HG03460 (cell line): ENCODE data around the gene GRB10.
A peak's percentile ranks its signal among the peaks of the same experiment; 100 is the strongest.

Experiments
- ATAC-seq: cut with Tn5 transposase; IDR thresholded peaks from one replicate; pipeline ENCODE4 v1.9.1; 2021; ENCODE audit not compliant: unreplicated experiment

The GRB10 gene

DNA sequence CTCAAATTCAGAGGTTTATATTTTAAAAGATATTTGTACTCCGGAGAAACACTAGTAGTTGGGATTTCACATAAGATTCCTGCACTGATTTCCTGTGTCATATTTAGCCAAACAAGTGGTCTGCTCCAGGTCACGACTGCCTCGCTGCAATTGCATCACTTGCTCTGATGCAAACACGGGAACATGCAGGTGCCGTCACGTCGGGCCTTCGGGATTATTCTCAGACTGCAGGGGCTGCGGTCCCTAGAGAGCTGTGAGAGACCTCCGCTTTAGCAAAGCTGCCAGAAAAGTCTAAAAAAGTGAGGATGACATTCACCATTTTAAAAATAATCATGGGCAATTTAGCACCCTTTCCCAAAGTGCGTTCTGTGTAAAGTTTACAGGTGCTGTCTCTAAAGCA, 124.0 kb downstream of the GRB10 start:
- ATAC-seq: no peak

DNA sequence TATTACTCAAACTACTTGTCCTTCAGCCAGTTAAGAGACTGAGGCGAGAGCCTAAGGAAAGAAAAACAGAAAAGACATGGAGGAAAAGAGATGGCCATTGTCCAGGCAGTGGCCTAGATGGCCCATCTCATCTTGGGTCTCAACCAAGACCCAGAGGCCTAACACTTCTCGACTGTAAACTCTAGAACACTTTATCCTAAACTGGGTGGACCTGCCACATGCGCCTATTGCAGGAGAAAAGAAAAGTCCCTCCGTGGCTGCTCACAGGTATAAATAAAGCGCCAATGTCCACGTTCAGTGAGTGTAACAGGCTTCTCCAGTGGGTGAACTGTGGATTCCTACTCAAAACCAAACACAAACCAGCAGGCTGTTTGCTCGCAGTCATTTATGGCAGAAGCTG, 124.8 kb downstream of the GRB10 start:
- ATAC-seq: no peak

DNA sequence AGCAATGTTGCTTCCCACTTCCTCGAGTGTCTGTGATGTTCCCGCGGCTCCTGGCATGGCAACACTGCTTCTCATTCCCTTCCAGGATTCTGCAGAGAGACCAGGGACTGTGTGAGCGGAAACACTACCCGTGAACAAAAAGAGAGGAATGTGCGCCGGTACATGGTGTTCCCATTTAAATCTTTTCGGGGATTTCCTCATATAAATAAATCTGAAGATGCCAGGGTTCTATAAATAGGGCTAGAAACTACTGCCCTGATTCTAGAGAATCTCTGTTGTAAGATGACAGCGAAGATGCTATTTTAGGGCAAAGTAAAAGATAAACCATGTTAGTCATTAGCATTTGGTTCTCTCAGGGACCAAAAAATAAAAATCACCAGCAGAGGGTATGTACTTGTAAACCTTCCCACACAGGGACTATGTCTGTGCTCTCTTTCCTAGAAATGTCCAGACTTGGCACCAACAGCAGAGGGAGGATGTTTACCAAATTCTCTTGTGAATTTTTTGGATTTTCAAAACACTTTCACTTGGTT, 125.3 kb downstream of the GRB10 start:
- ATAC-seq: no peak

DNA sequence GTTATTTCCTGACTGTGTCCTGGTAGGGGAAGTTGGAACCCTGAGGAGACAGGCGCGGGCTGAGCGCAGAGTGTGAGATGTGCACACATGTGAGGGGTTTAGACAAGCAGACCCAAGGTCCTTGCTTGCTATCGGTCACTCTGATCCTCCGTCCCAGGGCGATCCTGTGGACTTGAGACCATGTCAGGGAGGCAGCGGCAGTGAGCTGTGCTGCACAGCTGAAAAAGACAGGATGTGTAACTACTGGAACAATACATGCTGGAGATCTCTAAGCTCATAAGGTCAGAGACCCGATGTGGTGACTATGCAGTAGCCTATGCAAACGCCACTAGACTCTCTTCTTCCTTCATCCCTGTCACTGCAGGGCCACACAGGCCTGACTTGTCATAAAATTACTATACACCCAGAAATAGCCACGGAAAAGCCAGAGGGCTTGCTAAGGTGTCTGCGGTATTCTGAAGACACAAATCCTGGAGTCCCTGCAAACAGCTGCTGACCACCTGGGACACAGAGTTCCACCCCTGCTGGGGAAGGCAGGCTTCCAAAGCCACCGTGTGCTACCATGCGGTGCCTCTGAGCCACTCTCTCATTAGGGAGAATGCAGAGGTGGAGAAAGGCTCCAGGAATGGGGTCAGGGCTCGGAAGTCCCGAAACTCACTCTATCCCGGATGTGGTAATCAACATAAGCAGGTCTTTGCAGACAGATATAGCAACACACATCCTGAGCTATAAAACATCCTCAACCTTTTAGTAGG, 126.4 kb downstream of the GRB10 start:
- no peak for ATAC-seq

DNA sequence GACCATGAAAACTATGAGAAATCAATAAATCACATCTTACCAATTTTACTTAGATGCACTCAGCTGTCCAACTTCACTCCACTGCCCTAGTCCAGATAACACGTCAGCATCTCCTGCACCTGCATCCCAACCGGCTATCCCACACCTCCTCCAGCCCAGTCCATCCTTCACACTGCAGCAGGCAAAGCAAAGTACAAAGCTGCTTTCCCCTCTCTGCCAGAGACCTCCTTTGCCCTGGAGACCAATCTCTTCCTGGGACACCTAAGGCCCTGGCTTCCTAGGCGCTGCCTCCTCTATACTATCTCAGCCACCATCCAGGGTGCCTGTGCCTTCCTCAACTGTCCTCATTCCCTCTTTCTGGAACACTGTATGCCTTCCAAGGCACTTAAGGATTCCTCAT, 127.2 kb downstream of the GRB10 start:
- no peak for ATAC-seq

DNA sequence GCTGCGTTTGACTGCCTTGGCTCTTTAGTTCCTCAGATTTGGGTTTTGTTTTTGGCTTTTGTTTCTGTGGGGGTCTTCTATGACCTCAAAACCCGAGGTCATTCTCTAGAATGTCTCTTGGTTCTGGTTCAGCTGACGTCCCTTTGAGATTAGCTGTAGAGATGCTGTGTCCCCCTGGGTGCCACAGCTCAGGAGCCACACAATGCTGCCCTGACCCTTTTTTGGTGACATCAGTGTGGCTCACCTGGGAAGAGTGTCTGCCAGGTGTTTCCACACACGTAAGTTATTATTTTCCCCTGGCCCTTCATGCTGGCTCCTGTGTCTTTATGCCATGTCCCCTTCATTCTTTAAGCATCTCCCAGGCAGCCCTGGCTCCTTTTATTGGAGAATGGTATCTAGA, 127.7 kb downstream of the GRB10 start:
- no peak for ATAC-seq

DNA sequence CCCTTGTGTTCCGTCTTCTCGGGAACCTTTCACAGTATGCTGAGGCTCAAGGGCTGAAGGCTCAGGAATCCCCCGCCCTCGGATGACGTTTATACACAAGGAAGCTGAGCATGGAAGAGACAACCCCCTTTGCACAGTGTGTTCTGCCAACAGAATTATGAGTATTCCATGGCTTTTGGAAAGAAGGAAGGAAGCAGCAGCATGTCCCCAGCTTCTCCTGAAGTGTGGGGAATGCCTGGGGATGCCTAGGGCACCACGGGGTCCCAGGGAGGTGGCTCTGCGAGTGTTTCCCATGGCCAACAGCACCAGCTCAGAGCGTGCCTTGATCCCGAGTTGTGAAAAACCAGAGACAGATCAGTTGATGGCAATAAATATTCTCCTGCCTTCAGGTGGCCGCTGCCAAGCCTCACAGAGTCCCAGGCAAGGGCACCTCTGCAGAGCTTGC, 128.7 kb downstream of the GRB10 start:
- no peak for ATAC-seq

DNA sequence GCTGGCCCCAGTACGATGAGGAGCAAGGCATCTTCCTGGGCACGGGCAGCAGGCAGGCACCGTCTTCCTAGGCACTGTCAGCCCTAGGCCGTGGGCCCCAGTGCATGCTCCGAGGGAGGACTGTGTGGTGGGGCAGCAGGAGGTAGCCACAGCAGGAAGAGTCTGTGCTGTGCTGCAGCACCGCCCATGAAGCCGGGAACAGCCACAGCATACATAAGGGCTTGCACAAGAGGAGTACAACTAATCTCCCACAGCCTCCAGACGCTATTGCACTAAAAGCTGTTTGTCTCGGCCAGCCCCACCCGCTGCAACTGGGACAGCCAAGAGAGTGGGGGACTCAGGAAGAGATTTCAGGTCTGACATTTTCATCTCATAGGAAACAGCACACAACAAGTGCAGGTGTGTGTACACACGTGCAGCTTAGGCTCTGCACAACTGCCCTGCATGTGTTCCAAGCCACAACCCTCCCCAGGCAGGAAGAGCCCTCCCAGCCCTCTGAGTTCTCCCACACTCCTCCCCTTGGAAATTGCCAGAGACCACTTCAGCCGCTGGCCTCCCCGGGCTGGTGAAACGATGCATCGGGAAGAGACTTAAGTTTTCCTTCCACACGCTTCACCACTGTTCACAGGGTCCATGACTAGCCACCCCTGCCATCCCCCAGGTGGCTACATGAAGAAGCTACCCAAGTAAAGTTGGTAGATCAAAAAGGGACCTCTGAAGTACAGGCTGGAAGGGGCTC, 129.4 kb downstream of the GRB10 start:
- ATAC-seq: no peak

DNA sequence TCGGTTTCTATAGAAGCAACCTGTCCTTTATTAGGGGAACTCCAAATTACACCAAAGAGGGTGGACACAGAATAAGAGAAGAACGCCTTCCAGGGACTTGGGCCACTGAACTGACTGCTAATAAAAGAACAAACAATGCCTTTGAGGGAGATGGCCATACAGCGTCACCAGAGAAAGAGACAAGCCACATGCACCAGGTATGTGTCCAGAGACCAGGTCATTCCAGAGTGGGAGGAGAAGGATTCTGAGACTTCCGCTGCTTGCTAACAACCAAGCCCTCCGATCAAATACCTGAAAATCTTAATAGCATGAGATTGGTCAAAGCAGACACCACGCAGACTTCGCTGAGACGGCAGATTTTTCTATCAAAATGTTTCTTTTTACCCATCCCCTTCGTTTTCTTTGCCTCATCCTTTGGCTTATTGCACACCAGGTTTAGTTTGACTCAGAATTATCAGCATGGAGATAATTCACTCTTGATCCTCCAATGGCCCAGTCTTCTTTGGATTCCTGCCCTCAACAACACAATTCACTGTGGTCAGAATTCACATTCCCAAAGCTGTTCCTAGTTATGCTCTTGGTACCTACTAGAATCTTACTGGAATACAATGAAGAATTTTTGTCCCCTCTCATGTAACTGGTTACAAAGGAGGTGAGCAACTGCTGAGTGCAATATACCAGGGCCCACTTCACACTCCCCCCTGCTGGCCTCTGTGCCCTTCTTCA, 130.1 kb downstream of the GRB10 start:
- ATAC-seq: no peak

DNA sequence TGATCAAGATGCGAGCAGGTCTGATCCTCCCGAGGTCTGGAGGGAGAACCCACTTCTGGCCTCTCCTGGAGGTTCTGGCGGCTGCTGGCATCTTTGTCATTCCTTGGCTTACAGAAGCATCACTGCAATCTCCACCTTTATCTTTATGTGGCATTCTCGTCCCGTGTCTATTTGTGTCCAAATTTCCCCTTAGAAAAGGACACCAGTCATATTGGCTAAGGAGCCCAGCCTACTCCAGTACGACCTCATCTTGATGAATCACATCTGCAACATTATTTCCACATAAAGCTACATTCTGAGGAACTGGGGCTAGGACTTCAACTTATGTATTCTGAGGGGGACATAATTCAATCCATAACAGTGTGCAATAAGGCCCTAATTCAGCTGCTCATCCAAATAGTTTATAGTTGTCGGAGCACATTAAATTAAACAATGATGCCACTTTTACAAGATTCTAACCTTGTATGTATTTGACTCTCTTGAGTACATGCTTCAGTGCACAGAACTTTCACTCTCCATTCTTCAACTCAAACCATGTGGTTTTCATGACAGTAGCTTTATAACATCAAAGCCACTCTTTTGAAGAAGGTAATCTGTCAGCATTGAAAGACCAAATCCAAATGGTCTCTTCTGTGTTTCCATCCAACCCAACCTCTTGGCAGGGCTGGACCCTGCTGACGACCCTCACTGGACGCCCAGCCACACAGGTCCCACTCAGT, 131.3 kb downstream of the GRB10 start:
- peak; percentile 61 for ATAC-seq

DNA sequence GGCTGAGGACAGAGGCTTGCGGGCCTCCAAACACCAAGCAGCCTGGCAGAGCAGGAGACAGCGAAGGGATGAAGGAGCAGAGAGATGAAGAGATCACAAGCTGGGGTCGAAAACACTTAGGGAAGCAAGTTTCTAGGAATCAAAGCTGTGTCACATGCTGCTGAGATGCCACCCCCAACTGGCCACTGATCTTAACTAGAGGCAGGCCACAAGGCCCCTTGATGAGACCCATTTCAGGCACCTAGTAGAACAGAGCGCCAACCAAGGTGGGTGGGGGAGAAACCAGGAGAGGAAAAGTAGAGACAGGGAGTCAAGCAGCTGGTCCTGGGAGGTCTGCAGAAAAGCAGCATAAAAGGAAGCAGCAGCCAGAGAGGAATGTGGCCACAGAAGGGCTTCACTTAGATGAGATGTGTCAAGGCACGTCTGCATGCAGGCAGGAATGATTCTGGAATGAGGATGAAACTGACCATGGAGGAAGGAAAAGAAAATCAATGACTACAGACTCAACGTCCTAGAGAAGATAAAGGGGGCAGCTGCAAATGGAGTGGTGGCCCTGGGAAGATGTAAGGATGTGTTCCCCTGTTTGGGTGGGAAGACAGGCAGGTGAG, 132.5 kb downstream of the GRB10 start:
- ATAC-seq: no peak

DNA sequence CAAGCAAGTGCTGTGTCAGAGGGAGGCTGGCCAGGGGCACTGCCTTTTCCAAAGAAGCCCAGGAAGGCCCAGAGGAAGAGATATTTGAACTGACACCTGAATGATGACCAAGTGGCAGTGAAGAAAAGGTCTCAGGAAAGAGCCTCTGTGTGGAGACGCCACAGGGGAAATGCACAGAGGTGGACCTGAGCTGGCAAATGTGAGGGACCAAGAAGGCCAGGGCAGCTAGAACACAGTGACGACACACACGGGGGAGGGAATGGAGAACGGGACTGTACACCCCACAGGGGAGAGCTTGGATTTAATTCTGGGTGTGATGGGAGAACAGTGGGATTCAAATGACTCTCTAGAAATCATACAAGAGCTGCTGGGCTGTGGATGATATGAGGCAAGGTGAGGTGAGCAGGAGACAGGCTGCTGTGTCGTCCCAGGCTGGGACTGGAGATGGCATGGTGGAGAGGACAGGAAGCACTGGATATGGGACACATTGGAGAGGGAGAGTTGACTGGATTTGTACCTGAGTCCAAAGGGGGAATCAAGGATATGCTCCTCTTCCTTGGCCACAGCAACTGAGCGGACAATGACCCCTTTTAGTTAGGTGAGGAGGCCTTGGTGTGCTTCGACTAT, 133.3 kb downstream of the GRB10 start:
- no peak for ATAC-seq

DNA sequence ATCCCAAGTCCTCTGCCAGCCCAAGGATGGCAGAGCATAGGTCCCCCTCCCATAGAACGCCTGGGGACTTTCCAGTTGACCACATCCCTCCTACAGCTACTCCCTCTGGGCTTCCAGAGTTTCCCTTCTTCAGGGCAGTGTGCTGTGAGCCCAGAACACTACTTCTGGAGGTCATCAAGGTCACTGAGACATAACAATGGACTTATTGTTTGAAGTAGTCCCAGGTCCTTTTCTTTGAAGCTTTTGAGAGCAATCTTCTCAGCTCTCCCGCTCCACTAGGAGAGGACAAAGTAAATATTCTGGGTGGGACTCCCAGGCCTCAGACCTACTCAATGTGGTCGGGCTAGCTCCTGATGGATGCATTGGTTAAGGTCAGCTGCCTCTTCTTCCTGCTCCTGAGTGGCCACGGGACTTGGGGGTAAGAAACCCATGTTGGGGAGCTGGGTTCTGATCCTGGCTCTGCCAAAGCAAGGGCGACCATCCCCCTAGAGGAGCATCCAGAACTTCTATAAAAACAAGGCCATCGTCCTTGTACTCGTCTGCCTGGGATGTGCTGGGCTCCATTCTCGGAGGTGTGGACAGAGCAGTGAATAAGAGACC, 134.0 kb downstream of the GRB10 start:
- ATAC-seq: no peak

DNA sequence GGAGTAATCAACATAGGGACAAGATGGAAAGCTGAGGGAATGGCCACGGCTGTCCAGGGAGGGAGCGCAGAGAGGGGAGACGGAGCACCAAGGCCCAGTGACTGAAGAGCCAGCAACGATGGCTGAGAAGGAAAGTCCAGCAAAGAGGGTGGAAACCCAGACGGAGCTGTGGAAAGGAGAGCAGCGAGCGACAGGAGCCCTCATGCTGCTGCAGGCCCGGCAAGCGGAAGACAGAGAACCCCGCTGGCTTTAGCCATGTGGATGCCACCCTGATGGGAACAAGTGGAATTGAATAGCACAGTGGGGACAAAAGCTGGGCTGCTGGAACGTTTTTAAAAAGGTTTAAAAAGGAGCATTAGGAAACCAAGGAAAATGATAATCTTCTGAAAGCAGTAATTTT, 134.6 kb downstream of the GRB10 start:
- no peak for ATAC-seq

DNA sequence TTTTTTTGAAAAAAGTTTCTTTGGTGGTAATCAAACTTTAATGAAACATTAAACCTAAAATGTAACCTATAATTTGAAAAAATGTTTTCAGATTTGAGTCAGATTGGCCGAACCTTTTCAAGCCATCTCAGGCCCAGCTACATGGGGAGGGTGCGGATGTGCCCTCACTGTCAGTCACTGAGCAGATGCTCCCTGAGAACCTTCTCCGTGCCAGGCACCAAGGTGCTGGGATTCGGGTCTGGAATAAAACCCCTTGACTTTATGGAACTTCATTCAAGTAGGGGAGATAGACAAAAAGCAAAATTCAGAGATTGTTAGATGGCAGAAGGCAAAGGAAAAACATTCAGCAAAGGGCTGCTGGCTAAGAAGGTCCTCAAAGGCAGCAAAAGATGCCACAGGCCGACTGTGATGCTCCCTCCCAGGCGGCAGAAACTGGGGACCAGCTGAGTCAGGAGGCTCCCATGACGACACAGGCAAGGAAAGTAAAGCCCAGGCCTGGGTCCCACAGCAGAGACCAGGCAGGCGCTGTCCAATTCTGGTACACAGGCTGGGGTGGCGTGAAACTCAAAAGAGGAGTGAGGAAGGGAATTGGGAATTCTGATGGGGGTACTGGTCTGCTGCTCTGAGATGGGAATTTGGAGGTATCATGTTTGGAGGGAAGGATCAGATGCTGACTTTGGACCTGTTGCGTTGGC, 135.3 kb downstream of the GRB10 start:
- no peak for ATAC-seq

DNA sequence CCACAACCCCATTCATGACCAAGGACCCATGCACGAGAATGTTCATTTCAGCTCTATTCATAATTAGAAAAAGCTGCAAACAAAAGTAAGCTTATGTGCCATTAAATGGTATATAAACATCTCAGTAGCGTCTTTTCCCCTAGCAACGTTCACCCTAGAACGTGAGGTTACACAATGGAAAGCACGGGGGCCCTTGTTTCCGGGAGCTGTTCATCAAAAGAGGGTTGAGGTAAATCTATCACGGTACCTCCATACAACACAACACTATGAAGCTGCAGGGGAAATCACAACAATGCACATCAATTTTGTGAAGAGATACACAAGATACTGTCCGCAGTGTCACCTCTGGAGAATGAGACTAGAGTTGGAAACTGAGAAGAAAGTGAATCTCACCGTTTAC, 136.6 kb downstream of the GRB10 start:
- no peak for ATAC-seq

DNA sequence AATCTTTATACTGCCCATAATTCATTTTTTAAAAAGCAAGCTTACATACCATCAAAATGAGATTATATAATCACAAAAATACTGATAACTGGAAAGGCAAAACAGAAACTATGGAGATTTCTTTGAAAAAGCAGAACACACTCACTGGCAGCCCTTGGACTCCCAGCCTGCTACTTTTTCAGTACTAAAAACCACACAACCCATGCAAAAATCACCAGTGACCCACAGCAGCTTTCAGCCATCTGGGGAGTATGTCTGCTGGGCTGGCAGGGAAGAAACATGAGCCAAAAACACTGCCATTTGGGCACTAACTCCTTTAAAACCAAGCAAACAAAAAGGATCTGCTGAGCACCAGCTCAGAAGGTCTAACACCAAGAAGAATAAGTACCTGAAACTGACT, 137.5 kb downstream of the GRB10 start:
- ATAC-seq: no peak

DNA sequence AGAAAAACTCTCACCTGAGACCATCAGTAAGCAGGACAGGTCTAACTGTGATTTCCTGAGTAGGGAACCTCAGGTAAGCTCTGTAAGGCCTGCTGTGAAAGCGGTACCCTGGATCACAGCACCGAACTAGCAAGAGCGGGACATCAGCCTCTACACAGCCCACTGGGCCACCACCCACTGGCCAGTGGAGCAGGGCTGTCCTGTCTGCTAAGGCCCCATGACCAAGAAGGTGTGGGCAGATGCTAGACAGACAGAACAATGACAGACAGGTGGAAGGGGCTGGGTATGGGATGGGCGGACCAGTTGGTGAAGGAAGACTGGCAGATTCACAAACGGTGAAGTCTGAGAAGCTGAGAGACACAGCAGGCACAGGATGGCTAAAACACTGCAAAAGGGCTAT, 138.1 kb downstream of the GRB10 start:
- no peak for ATAC-seq

DNA sequence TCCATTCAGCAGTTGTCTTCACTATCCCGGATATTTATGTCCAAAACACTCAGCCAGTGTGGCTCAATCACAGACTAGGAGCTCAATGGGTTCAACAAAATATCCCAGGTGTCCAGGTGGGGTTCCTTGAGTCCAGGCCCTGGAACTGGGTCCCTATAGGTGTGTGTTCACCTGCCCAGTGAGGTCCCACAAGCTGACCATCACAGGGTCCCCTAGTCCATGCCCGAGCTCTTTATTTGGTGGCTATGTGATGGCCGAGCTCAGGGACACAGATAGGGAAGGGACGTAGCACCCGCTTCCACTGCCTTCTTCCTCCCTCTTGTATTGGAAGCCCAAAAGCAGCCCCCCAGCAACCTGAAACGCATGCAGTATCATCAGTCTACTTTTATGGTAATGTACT, 138.6 kb downstream of the GRB10 start:
- ATAC-seq: no peak
